GM19351 (cell line): Measurements from ENCODE around the gene DYNC2H1.

Source experiments
- ATAC-seq: cut with Tn5 transposase; IDR thresholded peaks from one replicate; pipeline ENCODE4 v1.9.1; 2021; ENCODE audit warnings: mild to moderate bottlenecking, moderate library complexity; ENCODE audit not compliant: unreplicated experiment

Gene DYNC2H1, protein sequence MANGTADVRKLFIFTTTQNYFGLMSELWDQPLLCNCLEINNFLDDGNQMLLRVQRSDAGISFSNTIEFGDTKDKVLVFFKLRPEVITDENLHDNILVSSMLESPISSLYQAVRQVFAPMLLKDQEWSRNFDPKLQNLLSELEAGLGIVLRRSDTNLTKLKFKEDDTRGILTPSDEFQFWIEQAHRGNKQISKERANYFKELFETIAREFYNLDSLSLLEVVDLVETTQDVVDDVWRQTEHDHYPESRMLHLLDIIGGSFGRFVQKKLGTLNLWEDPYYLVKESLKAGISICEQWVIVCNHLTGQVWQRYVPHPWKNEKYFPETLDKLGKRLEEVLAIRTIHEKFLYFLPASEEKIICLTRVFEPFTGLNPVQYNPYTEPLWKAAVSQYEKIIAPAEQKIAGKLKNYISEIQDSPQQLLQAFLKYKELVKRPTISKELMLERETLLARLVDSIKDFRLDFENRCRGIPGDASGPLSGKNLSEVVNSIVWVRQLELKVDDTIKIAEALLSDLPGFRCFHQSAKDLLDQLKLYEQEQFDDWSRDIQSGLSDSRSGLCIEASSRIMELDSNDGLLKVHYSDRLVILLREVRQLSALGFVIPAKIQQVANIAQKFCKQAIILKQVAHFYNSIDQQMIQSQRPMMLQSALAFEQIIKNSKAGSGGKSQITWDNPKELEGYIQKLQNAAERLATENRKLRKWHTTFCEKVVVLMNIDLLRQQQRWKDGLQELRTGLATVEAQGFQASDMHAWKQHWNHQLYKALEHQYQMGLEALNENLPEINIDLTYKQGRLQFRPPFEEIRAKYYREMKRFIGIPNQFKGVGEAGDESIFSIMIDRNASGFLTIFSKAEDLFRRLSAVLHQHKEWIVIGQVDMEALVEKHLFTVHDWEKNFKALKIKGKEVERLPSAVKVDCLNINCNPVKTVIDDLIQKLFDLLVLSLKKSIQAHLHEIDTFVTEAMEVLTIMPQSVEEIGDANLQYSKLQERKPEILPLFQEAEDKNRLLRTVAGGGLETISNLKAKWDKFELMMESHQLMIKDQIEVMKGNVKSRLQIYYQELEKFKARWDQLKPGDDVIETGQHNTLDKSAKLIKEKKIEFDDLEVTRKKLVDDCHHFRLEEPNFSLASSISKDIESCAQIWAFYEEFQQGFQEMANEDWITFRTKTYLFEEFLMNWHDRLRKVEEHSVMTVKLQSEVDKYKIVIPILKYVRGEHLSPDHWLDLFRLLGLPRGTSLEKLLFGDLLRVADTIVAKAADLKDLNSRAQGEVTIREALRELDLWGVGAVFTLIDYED (N-terminal part only)

GRCh38 chr11:103108933-103109817 is at the start of gene DYNC2H1:
DYNC2H1 (plus strand) TSS chr11:103109426; CDS start chr11:103109575, 149 bp downstream.
- ATAC-seq, result peak; percentile 99

- no peak for ATAC-seq
Observed at GRCh38 chr11:103061656-103062055, 47.6 kb upstream of the DYNC2H1 start.

DNA sequence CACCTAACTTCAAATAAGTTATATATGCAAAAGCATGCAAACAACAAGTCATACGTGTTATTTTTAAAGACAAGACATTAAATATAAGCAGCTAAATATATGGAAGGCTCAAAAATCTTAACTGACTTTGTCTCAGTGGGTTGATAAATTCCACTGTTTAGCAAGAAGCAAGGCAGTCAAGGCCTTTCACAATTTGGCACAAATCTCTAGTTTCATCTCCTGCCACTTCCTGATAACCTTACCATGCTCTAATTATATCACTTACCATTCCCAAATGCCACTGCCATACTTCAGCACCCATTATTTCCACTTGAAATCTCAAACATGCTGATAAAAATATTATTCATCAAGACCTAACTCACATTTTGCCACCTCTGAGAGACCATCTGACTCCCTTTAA is 42.1 kb upstream of the DYNC2H1 start:
- no peak for ATAC-seq

DNA sequence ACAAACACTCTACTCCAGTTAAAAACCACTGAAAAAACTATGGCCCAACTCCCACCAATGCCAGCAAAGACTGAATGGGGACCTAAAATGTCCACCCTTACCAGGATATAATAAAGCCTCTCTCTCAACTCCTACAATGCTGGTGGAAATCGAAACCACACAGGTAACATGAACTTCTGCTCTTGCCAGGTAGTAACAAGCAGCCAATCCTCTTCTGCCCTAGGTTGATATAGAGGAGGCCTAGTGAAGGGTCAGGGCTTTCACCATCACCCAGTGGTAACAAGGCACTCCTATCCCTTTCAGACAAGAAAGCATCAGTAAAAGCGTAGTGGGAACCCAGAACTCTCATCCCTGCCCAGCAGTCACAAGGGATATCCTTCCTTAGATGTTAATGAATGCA is 39.9 kb upstream of the DYNC2H1 start:
- ATAC-seq, result no peak

- peak; percentile 66 for ATAC-seq
Observed at GRCh38 chr11:103070142-103070541, 39.1 kb upstream of the DYNC2H1 start.

GRCh38 chr11:103071008-103071407 is 38.2 kb upstream of the DYNC2H1 start:
- no peak for ATAC-seq

- no peak for ATAC-seq
Observed at GRCh38 chr11:103076361-103076760, 32.9 kb upstream of the DYNC2H1 start.

DNA sequence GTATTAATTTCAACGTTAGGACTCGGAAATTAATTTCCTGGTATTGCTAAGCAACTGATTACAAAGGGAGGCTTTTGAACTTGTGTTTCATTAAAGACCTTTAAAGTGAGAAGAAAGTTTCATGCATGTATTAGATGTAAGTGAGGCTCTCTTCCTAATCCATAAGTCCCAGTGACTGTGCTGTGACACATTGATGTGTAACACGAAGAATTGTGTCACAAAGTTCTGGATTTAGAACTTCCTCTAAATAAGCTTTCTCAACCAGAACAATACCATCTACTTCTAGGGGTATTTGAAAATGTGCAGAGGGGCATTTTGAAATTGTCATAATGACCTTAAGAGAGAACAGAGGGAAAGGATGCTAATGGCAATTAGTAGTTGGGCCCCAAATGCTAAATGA is 31.7 kb upstream of the DYNC2H1 start:
- ATAC-seq, result no peak

DNA sequence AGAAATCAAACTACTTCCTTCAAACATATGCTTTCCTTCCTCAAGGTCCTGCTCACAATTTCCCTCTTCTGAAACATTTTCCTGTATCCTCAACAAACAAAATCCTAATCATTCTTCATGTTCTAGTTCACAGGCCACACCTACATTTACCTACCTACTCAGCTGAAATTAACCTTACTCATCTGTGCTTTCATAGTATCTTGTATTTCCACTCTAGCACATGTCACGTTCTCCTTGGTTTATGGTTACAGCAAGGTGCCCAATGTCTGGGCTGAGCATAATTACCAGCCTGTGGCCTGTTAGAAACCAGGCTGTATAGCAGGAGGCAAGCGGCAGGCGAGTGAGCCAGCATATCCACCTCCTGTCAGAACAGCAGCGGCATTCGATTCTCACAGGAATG is 30.5 kb upstream of the DYNC2H1 start:
- ATAC-seq, result no peak

DNA sequence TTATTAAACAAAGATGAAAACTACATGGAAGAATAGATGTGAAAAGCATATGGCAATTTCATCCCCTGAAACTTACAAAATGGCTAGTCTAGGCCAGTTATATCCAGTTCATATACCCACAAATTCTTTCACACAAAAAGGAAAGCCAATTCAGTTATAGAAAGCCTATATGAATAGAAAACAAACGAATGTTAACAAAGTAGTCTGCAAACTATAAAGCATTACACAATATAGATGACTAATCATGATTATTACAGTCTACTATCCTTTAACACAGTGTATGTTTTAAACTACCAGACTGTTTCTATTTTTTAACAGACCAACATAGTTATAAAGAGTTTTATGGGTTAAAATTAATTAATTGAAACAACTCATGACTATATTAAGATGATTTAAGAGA is 29.4 kb upstream of the DYNC2H1 start:
- ATAC-seq, result no peak

GRCh38 chr11:103085758-103086365 is 23.4 kb upstream of the DYNC2H1 start:
- no peak for ATAC-seq

- no peak for ATAC-seq
Observed at GRCh38 chr11:103086461-103086860, 22.8 kb upstream of the DYNC2H1 start.

DNA sequence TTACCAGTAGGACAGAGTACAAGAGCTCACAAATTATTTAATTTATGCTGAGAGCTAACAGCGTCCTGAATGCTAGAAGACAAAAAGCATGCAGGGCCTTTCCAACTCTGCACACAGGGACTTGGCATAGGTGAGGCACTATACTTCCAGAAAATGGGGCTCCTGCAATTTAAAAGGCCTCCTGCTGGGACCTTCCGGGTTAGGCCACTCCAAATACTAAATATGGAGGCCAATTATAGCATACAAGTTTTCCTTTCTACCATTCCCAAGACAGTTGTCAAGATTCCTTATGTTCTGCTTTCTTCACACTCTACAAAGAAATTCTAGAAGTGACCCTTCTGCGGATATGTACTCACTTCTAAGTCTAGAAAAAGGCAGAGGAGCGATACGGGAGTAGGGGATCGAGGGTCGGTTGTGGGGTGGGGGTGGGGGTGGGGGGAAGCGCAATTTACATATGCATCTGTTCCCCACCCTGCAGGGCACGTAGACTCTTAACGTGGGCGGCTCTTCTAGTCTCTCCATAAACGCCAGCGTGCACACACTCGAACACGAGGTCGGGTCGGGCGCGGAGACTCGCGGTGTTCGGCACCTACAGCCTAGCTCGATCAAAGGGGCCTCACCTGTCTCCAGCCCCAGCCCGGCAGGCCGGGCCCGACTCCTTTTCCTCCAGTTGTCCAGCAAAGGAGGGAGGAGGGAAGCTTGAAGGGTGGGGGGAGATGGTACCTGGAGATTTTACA is 18.0 kb upstream of the DYNC2H1 start:
- peak; percentile 50 for ATAC-seq

DNA sequence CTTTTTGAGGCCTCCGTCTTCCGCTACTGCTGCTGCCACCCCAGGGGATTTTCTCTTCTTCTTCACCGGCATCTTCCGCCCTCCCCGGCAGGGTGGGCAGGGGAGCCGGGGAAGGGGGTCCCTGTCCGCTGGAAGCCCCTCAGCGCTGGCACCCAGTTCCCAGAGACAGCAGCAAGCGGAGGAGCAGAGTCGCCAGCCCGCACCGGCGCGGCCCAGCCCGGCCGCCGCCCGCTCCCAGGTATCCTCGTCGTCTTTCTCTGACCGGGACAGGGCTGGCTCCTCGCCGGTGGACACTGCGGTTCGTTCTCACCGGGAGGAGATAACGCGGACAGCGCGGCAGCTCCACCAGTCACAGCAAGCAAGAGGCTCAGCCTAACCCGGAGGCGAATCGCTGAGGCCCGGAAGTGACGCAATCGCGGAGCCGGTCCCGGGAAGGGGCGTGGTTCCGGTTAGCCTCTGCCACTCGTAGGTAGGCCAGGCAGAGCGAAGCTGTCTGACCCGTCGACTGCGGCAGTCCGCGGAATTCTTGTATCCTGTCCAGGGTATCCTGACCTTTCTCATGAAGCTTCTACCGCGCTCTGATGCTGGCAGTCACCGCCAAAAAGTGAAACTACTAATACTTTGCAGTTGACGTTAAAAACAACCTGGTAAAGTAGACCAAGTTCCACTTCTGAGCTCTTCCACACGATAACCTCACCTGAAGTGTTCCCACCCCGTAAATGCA is 17.3 kb upstream of the DYNC2H1 start, which contains the start of gene DCUN1D5:
Gene DCUN1D5, minus strand, starts transcription at position 360 of the 724 bp plus-strand sequence. Its CDS starts 288 bp downstream, at position 72.
- peak; percentile 97 for ATAC-seq

GRCh38 chr11:103097279-103097678 is 11.9 kb upstream of the DYNC2H1 start:
- ATAC-seq, result no peak

- ATAC-seq, result peak; percentile 18
Observed at GRCh38 chr11:103109818-103110388, 677 bp downstream of the DYNC2H1 start.

- ATAC-seq, result no peak
Observed at GRCh38 chr11:103110391-103110790, 1.2 kb downstream of the DYNC2H1 start.

DNA sequence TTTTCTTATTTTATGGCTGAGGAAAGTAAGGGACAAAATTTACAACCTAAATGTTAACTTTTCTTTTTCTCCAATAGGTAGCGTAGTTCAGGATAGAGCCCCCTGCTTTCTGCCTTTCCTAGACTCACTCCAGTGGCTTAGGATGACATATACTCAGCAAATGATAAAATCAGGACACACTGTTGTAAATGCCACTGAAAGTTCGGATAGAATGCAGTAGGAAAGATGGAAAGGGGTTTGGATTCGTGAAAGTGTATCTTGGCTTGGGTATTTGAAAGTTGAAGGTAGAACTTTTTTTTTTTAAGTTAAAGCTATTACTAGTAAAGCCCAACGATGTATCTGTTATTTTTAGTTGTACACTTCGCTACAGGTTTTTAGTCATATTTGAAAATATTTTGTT is 2.2 kb downstream of the DYNC2H1 start:
- no peak for ATAC-seq
